HepG2 (cell line): ENCODE measurements around the gene ARHGEF7. TPM values are rescaled to one million over a fixed set of nuclear protein-coding genes. Genes with fewer than 3 reads are reported as not detected.

Source experiments
- ATAC-seq: fragments of 200-7000 bp; cut with Tn5 transposase; 3 replicates; pipeline ENCODE4 v1.9.1; 2020; ENCODE audit warnings: mild to moderate bottlenecking, moderate library complexity
- BruUV-seq: library from RNA; stranded (reverse); fragments of 400-500 nt; replicated peaks from 2 replicates; lab custom pipeline; 2021; lab: Mats Ljungman, UMichigan
- CTCF ChIA-PET: fragments of 300-600 bp; formaldehyde crosslinking; extraction: SDS; loops from one replicate; lab custom pipeline; 2021; ENCODE audit warnings: low total read pairs, inconsistent platforms, low intra/inter-chr PET ratio; lab: Yijun Ruan, JAX
- POLR2A ChIA-PET: fragments of 350-600 bp; sonication (Branson Sonifier 250); formaldehyde crosslinking; loops from one replicate; lab custom pipeline; 2020; ENCODE audit warnings: antibody characterized with exemption, inconsistent platforms; lab: Yijun Ruan, JAX
- DNase-seq: peaks from one replicate; pipeline ENCODE4 v3.0.0-alpha.2; 2015; ENCODE audit warnings: low spot score
- FAIRE-seq: peaks from 3 replicates; lab custom pipeline; 2011; peaks lifted over from hg19 to GRCh38; lab: Jason Lieb, UNC
- H2AFZ ChIP-seq: one replicate; pipeline ENCODE4 v1.6.1; 2011; ENCODE audit warnings: low read length, inconsistent platforms
- H3K27ac ChIP-seq: fragments of 300-600 bp; 3 replicates; pipeline ENCODE4 v1.8.0; 2011; ENCODE audit warnings: mixed run types, mild to moderate bottlenecking, mixed read lengths, low read length, inconsistent platforms; ENCODE audit not compliant: insufficient read depth; ENCODE audit errors: extremely low read length
- H3K27me3 ChIP-seq, 2 experiments: fragments of 200-600 bp in 1 of 2; 2 replicates in 1 of 2; 3 replicates in 1 of 2; pipeline versions ENCODE4 v1.6.0 to v1.8.0; 2011; ENCODE audit warnings: low read length in 2 of 2, mild to moderate bottlenecking in 2 of 2, moderate library complexity in 2 of 2, inconsistent platforms in 1 of 2; ENCODE audit not compliant: insufficient read depth in 2 of 2, control insufficient read depth in 1 of 2
- H3K36me3 ChIP-seq, 2 experiments: fragments of 200-600 bp in 1 of 2; replicated peaks in 1 of 2; 2 replicates in 1 of 2; 3 replicates in 1 of 2; pipeline versions ENCODE4 v1.5.1 to v1.8.0; 2011; ENCODE audit warnings: low read length in 2 of 2, inconsistent platforms in 1 of 2; ENCODE audit not compliant: insufficient read depth in 2 of 2, control insufficient read depth in 1 of 2
- H3K4me1 ChIP-seq: 2 replicates; pipeline ENCODE4 v1.5.1; 2012; ENCODE audit warnings: low read length, inconsistent platforms; ENCODE audit not compliant: insufficient read depth
- H3K4me2 ChIP-seq: 2 replicates; pipeline ENCODE4 v1.6.0; 2011; ENCODE audit warnings: low read depth, low read length, inconsistent platforms
- H3K4me3 ChIP-seq, 3 experiments: fragments of 200-600 bp in 1 of 3; sonication (generic), shearing (Covaris generic) in 1 of 3; replicated peaks in 1 of 3; 2 replicates each; pipeline ENCODE4 v1.5.1; 2011 to 2016; ENCODE audit warnings: low read length in 3 of 3, inconsistent platforms in 2 of 3, low read depth in 2 of 3, mild to moderate bottlenecking in 2 of 3, control low read depth in 1 of 3, mixed read lengths in 1 of 3; ENCODE audit not compliant: insufficient read depth in 1 of 3
- H3K79me2 ChIP-seq: one replicate; pipeline ENCODE4 v1.6.1; 2011; ENCODE audit warnings: low read length, inconsistent platforms; ENCODE audit not compliant: insufficient read depth
- H3K9ac ChIP-seq: 2 replicates; pipeline ENCODE4 v1.6.0; 2011; ENCODE audit warnings: mild to moderate bottlenecking, low read depth, low read length, inconsistent platforms; ENCODE audit not compliant: insufficient read depth
- H3K9me3 ChIP-seq: 2 replicates; pipeline ENCODE4 v1.5.1; 2012; ENCODE audit warnings: mild to moderate bottlenecking, low read length
- H4K20me1 ChIP-seq: 2 replicates; pipeline ENCODE4 v1.6.0; 2011; ENCODE audit warnings: inconsistent platforms, mild to moderate bottlenecking, low read length, moderate library complexity; ENCODE audit not compliant: insufficient read depth
- ARID5B ChIP-seq: IDR thresholded peaks from 2 replicates; pipeline ENCODE4 v1.4.0; 2020; ENCODE audit warnings: mild to moderate bottlenecking, missing genetic modification reagents
- ATF7-NPFF ChIP-seq: sonication (generic); formaldehyde crosslinking; IDR thresholded peaks from 2 replicates; pipeline ENCODE4 v1.8.1; 2023; ENCODE audit warnings: mild to moderate bottlenecking, low read depth, missing genetic modification reagents, moderate library complexity
- NFATC3 ChIP-seq: sonication (generic); formaldehyde crosslinking; IDR thresholded peaks from 2 replicates; pipeline ENCODE4 v1.5.1; 2020; ENCODE audit warnings: mild to moderate bottlenecking, missing genetic modification reagents
- PREB ChIP-seq: sonication (generic); formaldehyde crosslinking; IDR thresholded peaks from 2 replicates; pipeline ENCODE4 v1.4.0; 2020; ENCODE audit warnings: missing genetic modification reagents
- SRSF9 ChIP-seq: fragments of 200-400 bp; formaldehyde crosslinking; IDR thresholded peaks from 2 replicates; pipeline ENCODE4 v1.6.1; 2018; ENCODE audit warnings: borderline replicate concordance, mild to moderate bottlenecking, low read depth, low read length; ENCODE audit not compliant: insufficient read depth, poor library complexity, severe bottlenecking
- ZNF30 ChIP-seq: sonication (generic); formaldehyde crosslinking; IDR thresholded peaks from 2 replicates; pipeline ENCODE4 v1.5.0; 2020; ENCODE audit warnings: mild to moderate bottlenecking, missing genetic modification reagents
- ZNF383 ChIP-seq: sonication (generic); formaldehyde crosslinking; IDR thresholded peaks from 2 replicates; pipeline ENCODE4 v1.4.0; 2020; ENCODE audit warnings: missing genetic modification reagents, mild to moderate bottlenecking, borderline replicate concordance
- ZNF670 ChIP-seq: sonication (generic); formaldehyde crosslinking; IDR thresholded peaks from 2 replicates; pipeline ENCODE4 v1.8.0; 2022; ENCODE audit warnings: mild to moderate bottlenecking, missing genetic modification reagents, borderline replicate concordance
- ZSCAN30 ChIP-seq: sonication (generic); formaldehyde crosslinking; IDR thresholded peaks from 2 replicates; pipeline ENCODE4 v1.5.0; 2020; ENCODE audit warnings: mild to moderate bottlenecking, missing genetic modification reagents
- WGBS: methylation state at CpG from one replicate; pipeline ENCODE4 v1.1.6; 2017; ENCODE audit warnings: low lambda C conversion rate; 5-methylcytosine and 5-hydroxymethylcytosine counted together
- in situ Hi-C: cut with HindIII; loops from 2 replicates; pipeline ENCODE4 v1.10.0; 2017; ENCODE audit warnings: low pct_unique_long_range_greater_than_20kb; ENCODE audit not compliant: extremely low pct_ligation_motif_present
- intact Hi-C: fragments of 100-400 bp; cut with micrococcal nuclease; formaldehyde crosslinking; loops from one replicate; pipeline ENCODE4 v1.10.0; 2022; ENCODE audit not compliant: unreplicated experiment
- polyA plus RNA-seq, 8 experiments: library from polyadenylated mRNA; depleted of rRNA in 3 of 8; stranded (reverse) in 7 of 8; unstranded in 1 of 8; fragments of >200 nt; fragmentation: Illumina TruSeq in 4 of 8; extraction: Trizol in 4 of 8; gene quantifications; 2 replicates each; pipeline versions ENCODE4 v1.2.1 to v1.2.3, GENCODE V29; 2011 to 2016; ENCODE audit warnings: low read depth in 4 of 8, missing spikeins in 1 of 8, mixed read lengths in 1 of 8; ENCODE audit not compliant: insufficient read depth in 1 of 8
- total RNA-seq, 5 experiments: library from RNA; depleted of rRNA; stranded (reverse); fragments of >200 nt; fragmentation: Illumina TruSeq; extraction: Trizol; gene quantifications; 2 replicates each; pipeline ENCODE4 v1.2.3, GENCODE V29; 2016; ENCODE audit warnings: low read depth in 1 of 5
- TF ChIP-seq, protein P1 (sequence below): sonication (generic); formaldehyde crosslinking; IDR thresholded peaks from 2 replicates; pipeline ENCODE4 v1.4.0; 2020; ENCODE audit warnings: missing genetic modification reagents
- TF ChIP-seq, protein P2 (sequence below): sonication (generic); formaldehyde crosslinking; IDR thresholded peaks from 2 replicates; pipeline ENCODE4 v1.4.0; 2020; ENCODE audit warnings: low read depth, mild to moderate bottlenecking, missing genetic modification reagents
- TF ChIP-seq, protein P3 (sequence below): IDR thresholded peaks from 2 replicates; pipeline ENCODE4 v1.6.1; 2016
- TF ChIP-seq, protein P4 (sequence below): IDR thresholded peaks from 2 replicates; pipeline ENCODE4 v1.6.1; 2016; ENCODE audit warnings: low read depth, borderline replicate concordance

The ARHGEF7 gene
- total and polyA plus RNA-seq, 2 of the 13 experiments (the other 11 are each of a cell fraction or from before 2014, with no cell fraction given), result 15.7 to 22.3 TPM

- intact Hi-C loops, result no loop called here
- POLR2A ChIA-PET, result no interaction called here
- DNase-seq (no peak), ATAC-seq (no peak), FAIRE-seq (no peak)
- Histone ChIP-seq H3K9ac (no peak overlapping the region), H3K27me3 (peaks cover 0 to 7% of the 10 kb centered on the region in 2 experiments; a peak in 1 of 5 replicates), H3K79me2 (no peaks in the 10 kb centered on the region), H3K27ac (no peak overlapping the region), H3K4me3 (no peak overlapping the region), H3K4me2 (no peak overlapping the region), H3K36me3 (no peaks in the 10 kb centered on the region), H2AFZ (no peak overlapping the region), H3K4me1 (no peaks in the 10 kb centered on the region), H3K9me3 (no peaks in the 10 kb centered on the region), H4K20me1 (no peaks in the 10 kb centered on the region)
- WGBS, result 28% methylated on average over 4 of the region's 5 CpGs
- no TSS peak for BruUV-seq
- CTCF ChIA-PET, result no interaction called here
- in situ Hi-C loops, result no loop called here
- TF ChIP-seq ZNF383 (CRISPR knock-in tag) (no peak), ATF7-NPFF (CRISPR knock-in tag) (no peak), NFATC3 (CRISPR knock-in tag) (no peak), ARID5B (CRISPR knock-in tag) (no peak), SRSF9 (no peak), ZNF670 (CRISPR knock-in tag) (no peak), ZNF30 (CRISPR knock-in tag) (no peak), PREB (no peak), ZSCAN30 (CRISPR knock-in tag) (no peak)
- TF ChIP-seq, protein P1, sequence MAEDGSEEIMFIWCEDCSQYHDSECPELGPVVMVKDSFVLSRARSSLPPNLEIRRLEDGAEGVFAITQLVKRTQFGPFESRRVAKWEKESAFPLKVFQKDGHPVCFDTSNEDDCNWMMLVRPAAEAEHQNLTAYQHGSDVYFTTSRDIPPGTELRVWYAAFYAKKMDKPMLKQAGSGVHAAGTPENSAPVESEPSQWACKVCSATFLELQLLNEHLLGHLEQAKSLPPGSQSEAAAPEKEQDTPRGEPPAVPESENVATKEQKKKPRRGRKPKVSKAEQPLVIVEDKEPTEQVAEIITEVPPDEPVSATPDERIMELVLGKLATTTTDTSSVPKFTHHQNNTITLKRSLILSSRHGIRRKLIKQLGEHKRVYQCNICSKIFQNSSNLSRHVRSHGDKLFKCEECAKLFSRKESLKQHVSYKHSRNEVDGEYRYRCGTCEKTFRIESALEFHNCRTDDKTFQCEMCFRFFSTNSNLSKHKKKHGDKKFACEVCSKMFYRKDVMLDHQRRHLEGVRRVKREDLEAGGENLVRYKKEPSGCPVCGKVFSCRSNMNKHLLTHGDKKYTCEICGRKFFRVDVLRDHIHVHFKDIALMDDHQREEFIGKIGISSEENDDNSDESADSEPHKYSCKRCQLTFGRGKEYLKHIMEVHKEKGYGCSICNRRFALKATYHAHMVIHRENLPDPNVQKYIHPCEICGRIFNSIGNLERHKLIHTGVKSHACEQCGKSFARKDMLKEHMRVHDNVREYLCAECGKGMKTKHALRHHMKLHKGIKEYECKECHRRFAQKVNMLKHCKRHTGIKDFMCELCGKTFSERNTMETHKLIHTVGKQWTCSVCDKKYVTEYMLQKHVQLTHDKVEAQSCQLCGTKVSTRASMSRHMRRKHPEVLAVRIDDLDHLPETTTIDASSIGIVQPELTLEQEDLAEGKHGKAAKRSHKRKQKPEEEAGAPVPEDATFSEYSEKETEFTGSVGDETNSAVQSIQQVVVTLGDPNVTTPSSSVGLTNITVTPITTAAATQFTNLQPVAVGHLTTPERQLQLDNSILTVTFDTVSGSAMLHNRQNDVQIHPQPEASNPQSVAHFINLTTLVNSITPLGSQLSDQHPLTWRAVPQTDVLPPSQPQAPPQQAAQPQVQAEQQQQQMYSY (CRISPR knock-in tag), result no peak
- TF ChIP-seq, protein P2, sequence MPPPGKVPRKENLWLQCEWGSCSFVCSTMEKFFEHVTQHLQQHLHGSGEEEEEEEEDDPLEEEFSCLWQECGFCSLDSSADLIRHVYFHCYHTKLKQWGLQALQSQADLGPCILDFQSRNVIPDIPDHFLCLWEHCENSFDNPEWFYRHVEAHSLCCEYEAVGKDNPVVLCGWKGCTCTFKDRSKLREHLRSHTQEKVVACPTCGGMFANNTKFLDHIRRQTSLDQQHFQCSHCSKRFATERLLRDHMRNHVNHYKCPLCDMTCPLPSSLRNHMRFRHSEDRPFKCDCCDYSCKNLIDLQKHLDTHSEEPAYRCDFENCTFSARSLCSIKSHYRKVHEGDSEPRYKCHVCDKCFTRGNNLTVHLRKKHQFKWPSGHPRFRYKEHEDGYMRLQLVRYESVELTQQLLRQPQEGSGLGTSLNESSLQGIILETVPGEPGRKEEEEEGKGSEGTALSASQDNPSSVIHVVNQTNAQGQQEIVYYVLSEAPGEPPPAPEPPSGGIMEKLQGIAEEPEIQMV (CRISPR knock-in tag), result no peak
- TF ChIP-seq, protein P3, sequence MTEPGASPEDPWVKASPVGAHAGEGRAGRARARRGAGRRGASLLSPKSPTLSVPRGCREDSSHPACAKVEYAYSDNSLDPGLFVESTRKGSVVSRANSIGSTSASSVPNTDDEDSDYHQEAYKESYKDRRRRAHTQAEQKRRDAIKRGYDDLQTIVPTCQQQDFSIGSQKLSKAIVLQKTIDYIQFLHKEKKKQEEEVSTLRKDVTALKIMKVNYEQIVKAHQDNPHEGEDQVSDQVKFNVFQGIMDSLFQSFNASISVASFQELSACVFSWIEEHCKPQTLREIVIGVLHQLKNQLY, result no peak
- TF ChIP-seq, protein P4, sequence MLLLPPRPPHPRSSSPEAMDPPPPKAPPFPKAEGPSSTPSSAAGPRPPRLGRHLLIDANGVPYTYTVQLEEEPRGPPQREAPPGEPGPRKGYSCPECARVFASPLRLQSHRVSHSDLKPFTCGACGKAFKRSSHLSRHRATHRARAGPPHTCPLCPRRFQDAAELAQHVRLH (CRISPR knock-in tag), result no peak
Observed at GRCh38 chr13:111341886-111342285, 226.8 kb downstream of the ARHGEF7 start.
